Erythroblast (primary cell): ENCODE measurements around the gene EDARADD.

Source experiments
- GATA1 ChIP-seq: IDR thresholded peaks from 2 replicates; pipeline ENCODE4 v1.6.1; 2011; ENCODE audit warnings: low read depth, mild to moderate bottlenecking, control low read depth, low read length, moderate library complexity
- POLR2A ChIP-seq: IDR thresholded peaks from 2 replicates; pipeline ENCODE4 v1.6.1; 2011; ENCODE audit warnings: mild to moderate bottlenecking, low read length

- no peak for TF ChIP-seq POLR2A
- TF ChIP-seq GATA1: no peak
These were observed 28.4 kb downstream of the EDARADD start for GRCh38 chr1:236422517-236422876.
